NK-92 (cell line): ENCODE data around the gene UBC.

Experiments used
- DNase-seq: peaks from one replicate; lab custom pipeline; 2025; ENCODE audit not compliant: unreplicated experiment; lab: John Stamatoyannopoulos, UW

Gene UBC

GRCh38 chr12:124865728-124866127, 48.7 kb downstream of the UBC start:
- no peak for DNase-seq

- DNase-seq: no peak
Measured at GRCh38 chr12:124864326-124864752, 50.1 kb downstream of the UBC start.

GRCh38 chr12:124863416-124864325, 50.8 kb downstream of the UBC start, which contains the start of gene SCARB1:
SCARB1 (minus strand) TSS chr12:124863864; CDS start chr12:124863720, 144 bp downstream.
- no peak for DNase-seq

- DNase-seq: no peak
Measured at GRCh38 chr12:124862768-124863415, 51.6 kb downstream of the UBC start.

GRCh38 chr12:124861898-124862676, 52.4 kb downstream of the UBC start:
- DNase-seq: no peak
